GM18867 (cell line): Measurements from ENCODE around the gene CDON.

Source experiments
- ATAC-seq: cut with Tn5 transposase; IDR thresholded peaks from one replicate; pipeline ENCODE4 v1.9.1; 2021; ENCODE audit warnings: mild to moderate bottlenecking, moderate library complexity; ENCODE audit not compliant: unreplicated experiment

The CDON gene

DNA sequence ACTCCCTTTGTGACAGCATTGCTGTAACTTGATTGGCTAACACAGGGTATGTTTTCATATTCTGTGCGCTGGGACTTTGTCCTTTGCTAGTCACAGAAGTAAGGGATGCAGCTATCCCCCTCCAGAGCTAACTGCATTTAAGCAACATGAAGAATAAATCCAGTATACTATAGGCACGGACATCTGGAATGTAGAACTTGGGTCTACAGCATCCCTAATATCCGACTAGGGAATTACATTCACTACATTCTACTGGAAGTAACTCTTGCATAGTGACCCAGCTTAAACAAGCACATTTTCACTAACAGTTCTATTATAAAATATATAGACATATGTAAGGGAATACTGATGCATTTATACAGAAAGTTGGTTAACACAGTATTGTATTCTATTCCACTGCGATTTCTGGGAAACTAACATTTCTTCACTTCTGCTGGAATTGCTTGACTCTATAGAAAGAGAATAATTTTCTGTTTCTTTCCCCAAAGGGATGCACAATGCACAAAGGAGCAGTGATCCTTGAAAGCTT, 103.7 kb downstream of the CDON start:
- no peak for ATAC-seq

- no peak for ATAC-seq
These were observed 104.9 kb downstream of the CDON start for GRCh38 chr11:125957618-125958332.

DNA sequence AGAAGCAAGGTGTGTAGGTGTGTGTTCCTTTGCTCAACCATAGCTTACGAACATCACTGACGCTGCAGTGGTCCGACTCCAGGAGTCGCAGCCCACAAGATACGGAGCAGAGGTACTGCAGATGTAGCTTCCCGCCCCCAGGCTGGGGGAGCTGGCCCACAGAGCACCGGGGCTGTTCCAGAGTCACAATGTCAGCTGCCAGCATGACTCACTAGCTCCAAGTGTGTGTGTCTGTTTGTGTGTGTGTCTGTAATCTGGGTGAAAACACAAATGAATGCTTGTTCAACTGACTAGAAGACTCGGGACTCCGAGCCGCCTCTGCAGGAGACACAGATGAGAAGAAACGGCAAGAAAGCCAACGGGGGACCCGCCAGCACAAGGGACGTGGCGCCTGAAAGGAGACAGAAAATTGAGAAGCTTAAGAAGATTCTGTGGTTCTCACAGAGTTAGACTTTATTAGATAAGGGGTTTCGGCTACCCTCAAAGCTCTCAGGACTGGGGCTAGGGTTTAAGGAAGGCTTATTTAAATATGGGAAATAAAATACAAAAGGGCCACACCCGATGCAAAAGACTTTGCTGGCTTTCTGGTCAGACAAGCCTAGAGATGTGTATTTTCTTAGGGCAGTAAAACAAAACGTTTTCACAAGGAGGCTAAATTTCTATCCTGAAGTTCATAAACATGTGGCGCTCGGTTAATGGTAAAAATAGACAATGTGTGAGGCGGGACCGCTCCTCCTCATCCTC, 106.1 kb downstream of the CDON start:
- ATAC-seq: no peak

DNA sequence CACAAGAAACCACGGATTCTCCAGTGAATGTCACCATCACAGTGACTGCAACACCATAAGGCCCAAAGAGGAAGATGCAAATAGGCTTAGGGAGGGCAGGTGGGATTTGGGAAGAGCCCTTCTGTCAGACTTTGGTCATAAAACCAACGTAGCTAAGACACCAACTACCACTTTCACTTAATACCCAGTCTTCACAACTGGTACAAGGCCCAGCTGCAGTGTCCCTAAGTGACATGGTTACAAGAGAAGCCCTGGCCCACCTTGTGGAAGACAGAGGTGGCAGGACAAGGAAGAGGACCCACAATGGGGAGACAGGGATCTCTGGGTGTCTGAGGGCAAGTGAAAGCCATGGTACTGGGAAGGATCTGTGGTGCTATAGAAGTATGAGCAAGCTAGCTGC, 106.8 kb downstream of the CDON start:
- no peak for ATAC-seq

GRCh38 chr11:125954945-125955640, 107.6 kb downstream of the CDON start:
- no peak for ATAC-seq

GRCh38 chr11:125954123-125954944, 108.3 kb downstream of the CDON start:
- ATAC-seq: no peak

DNA sequence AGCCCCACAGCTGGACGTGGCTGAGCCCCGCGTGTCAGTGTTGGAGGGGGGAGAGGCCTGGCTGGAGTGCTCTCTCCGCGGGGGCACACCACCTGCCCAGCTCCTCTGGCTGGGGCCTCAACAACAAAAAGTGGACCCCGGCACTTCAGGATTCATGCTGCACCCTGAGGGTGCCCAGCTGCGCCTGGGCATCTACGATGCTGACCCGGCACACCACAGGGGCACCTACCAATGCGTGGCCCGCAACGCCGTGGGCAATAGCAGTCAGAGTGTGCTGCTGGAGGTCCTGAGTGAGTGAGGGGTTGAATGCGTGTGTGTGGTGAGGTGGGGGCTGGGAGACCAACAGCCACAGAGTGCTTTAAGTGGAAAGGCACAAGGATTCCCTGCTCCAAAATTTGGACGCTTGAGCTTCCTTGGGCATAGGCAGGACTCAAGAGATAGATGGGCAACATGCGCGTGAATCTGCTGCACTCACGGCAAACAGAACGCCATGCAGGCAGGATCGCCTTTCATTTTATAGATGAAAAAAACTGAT, 109.2 kb downstream of the CDON start:
- ATAC-seq: no peak

GRCh38 chr11:125952973-125953372, 109.7 kb downstream of the CDON start:
- ATAC-seq: no peak

DNA sequence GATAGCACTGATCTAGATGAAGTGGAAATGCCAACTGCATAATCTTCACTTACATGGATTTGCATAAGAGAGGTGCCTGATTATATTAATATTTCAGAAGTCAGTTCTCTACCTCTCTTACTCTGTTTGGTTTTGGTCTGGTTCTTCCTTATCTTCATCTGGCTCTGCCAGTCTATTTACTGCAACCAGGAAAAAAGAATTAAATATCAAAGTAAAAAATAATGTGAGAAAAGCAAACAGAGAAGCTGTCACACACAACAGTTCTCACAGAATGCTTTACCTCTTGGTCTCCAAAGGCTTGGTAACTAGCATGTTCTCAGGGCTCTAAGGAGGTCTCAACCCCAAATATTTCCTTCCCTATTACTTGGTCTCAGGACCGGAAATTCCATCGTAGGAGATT, 110.1 kb downstream of the CDON start:
- no peak for ATAC-seq

DNA sequence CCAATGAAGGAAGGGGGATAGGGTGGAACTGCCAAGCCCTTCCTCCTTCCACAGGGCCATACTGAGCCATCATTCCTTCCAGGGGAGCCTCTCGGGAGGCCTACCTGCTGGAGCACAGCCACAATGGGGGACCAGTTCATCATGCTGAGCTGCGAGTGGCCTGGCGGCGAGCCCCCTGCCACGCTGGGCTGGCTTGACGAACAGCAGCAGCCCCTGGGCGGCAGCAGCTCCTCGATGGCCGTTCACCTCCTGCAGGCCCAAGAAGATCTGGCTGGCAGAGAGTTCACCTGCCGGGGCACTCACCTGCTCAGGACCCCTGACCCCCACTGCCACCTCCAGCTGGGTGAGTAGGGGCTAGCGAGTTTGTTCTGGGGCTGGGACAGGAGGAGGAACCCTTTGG, 110.9 kb downstream of the CDON start:
- ATAC-seq: no peak

- no peak for ATAC-seq
These were observed 111.7 kb downstream of the CDON start for GRCh38 chr11:125950696-125951651.

DNA sequence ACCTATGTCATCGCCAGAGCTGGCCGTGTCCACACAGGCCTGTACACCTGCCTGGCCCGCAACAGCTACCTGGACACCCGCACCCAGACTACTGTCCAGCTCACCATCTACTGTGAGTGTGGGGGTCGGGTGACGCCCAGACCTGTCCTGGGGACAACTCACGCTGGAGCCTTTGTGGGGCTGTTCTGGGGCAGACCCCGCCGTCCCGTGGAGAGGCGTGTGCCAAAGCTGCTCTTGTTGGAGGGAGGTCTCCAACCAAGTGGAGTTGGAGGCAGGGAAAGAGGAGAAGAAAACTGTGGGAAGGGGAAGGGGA, 112.5 kb downstream of the CDON start:
- ATAC-seq: no peak

- ATAC-seq: no peak
These were observed 113.1 kb downstream of the CDON start for GRCh38 chr11:125949271-125950177.

DNA sequence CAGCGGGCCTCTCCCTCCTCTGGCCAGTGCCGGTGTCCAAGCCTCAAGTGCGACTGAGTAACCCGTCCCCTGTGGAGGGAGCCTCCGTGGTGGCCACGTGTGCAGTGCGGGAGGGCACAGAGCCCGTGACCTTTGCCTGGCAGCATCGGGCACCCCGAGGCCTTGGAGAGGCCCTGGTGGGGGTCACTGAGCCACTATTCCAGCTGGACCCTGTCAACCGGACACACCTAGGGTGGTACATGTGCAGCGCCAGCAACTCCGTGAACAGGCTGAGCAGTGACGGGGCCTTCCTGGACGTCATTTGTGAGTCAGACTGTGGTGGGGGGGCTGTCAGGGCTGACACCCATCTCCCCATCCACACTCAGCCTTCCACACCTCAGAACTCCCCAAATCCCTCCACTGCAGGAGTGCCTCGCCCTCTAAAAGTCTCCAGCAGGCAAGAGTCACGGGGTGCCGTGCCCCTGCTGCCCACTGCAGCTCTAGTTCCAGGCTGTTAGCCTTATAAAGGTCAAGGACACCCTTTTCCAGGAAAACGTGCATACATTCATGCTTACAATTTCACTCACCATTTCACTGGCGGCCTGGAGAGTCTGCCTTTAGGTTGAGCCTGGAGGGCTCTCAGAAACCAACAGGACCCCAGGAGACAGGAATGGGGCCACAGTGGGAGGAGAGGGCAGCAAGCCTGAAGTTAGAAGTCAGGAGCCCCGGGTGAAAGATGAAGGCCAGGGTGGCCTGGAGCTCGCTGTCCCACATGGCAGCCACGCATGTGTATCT, 114.2 kb downstream of the CDON start:
- no peak for ATAC-seq

DNA sequence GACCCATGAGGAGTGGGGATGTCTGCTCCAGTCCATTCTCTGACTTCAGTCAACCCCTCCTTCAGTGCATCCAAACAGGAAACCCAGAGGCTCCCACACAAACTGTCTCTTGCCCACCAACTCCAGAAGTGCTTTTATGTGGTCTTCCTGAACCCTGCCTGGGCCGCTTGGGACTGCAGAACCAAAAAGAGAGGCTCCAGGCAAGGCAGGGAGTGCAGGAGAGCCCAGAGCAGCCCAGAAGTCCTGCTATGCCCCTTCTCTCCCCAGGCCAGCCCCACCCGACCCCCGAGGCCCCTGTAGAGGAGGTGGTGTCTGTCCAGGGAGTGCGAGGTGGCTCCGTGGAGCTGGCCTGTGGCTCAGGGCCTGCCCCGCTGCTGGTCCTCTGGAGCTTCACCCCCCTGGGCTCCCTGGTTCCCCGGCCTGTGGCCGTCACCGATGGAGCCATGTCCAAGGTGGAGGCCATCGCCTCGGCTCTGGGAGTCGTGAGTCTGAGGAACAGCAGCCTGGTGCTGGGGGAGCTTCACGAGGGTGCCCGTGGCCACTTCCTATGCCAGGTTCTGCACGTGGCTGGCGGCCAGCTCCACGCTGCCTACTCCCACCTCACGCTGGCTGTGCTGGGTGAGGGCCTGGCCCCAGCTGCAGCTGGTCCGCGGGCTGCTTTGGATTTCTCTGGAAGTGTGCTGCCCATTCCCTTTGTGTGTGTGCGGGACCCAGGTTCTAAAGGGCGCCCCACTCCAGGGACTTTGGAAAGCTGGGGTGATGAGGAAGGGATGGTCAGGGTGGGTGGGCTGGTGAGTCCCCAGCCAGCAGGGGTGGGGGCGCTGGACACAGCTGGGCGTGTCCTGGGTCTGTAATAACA, 115.0 kb downstream of the CDON start:
- ATAC-seq: no peak

GRCh38 chr11:125946712-125947418, 115.8 kb downstream of the CDON start:
- ATAC-seq: no peak
